Mammary epithelial cell (primary cell): Measurements from ENCODE around the gene NT5C.

Source experiments
- CTCF ChIP-seq, 2 donors: IDR thresholded peaks in 1 of 2; conservative IDR thresholded peaks in 1 of 2; 2 replicates each; pipeline ENCODE4 v1.5.1; 2011 to 2012; ENCODE audit warnings: inconsistent platforms in 2 of 2, low read length in 2 of 2, mild to moderate bottlenecking in 2 of 2, control low read depth in 1 of 2, low read depth in 1 of 2; ENCODE audit not compliant: insufficient read depth in 1 of 2; ENCODE audit errors: extremely low read depth in 1 of 2
- EZH2 ChIP-seq: IDR thresholded peaks from 2 replicates; pipeline ENCODE4 v1.6.1; 2012; ENCODE audit warnings: low read length, inconsistent platforms, borderline replicate concordance

GRCh38 chr17:75098861-75099260, 32.7 kb downstream of the NT5C start:
- TF ChIP-seq EZH2 (no peak), CTCF (conservative IDR thresholded peaks at IDR 0.05 in 1 of 2, IDR thresholded peaks at IDR 0.05 in 1 of 2; ENCODE audit: extremely low read depth in 1 of 2, insufficient read depth in 1 of 2, low read depth in 1 of 2, low read length in 2 of 2) (no peak)
